ENCODE measurements around the gene HERC3.

DNA sequence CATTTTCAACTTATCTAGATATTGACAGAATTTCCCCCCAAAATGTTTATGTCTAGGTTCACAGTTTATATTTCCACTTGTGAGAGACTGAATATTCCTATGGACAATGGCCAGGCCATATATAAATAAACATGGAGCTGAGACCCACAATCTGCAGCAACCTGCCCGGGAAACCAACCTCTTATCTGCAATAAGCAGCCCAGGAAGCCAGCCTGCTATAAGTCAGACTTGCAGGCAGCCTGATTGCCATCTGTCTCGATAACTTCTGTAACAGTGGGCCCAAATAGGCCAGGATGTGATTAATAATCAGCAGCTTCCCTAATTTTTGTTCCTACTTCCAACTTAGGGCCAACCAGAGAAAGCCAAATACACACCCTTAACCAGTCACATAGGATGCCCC lies 110.5 kb downstream of the HERC3 start:
- TF ChIP-seq, protein P1, sequence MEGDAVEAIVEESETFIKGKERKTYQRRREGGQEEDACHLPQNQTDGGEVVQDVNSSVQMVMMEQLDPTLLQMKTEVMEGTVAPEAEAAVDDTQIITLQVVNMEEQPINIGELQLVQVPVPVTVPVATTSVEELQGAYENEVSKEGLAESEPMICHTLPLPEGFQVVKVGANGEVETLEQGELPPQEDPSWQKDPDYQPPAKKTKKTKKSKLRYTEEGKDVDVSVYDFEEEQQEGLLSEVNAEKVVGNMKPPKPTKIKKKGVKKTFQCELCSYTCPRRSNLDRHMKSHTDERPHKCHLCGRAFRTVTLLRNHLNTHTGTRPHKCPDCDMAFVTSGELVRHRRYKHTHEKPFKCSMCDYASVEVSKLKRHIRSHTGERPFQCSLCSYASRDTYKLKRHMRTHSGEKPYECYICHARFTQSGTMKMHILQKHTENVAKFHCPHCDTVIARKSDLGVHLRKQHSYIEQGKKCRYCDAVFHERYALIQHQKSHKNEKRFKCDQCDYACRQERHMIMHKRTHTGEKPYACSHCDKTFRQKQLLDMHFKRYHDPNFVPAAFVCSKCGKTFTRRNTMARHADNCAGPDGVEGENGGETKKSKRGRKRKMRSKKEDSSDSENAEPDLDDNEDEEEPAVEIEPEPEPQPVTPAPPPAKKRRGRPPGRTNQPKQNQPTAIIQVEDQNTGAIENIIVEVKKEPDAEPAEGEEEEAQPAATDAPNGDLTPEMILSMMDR (IDR thresholded peaks at IDR 0.05) = no peak
- no peak for TF ChIP-seq POLR2A (IDR thresholded peaks at IDR 0.05)

All from thyroid gland (tissue), 4 donors.